Progenitor cell of endocrine pancreas (in vitro differentiated cells): ENCODE measurements around the gene SORL1. TPM values are rescaled to one million over a fixed set of nuclear protein-coding genes. Genes with fewer than 3 reads are reported as not detected.

Experiments used
- DNase-seq: peaks from one replicate; pipeline ENCODE4 v3.0.0; 2021; ENCODE audit warnings: low spot score; ENCODE audit not compliant: unreplicated experiment
- H3K27ac Mint-ChIP-seq: 2 replicates; pipeline ENCODE4 v1.8.0; 2021; ENCODE audit warnings: mild to moderate bottlenecking, moderate library complexity, mixed read lengths
- H3K27me3 Mint-ChIP-seq: 2 replicates; pipeline ENCODE4 v1.8.0; 2021; ENCODE audit warnings: mixed read lengths
- H3K36me3 Mint-ChIP-seq: 2 replicates; pipeline ENCODE4 v1.8.0; 2022; ENCODE audit warnings: mixed read lengths; ENCODE audit not compliant: insufficient read depth
- H3K4me1 Mint-ChIP-seq: 2 replicates; pipeline ENCODE4 v1.8.0; 2021; ENCODE audit warnings: low read depth, mixed read lengths
- H3K4me3 Mint-ChIP-seq: 2 replicates; pipeline ENCODE4 v1.8.0; 2021; ENCODE audit warnings: low read depth, mild to moderate bottlenecking, moderate library complexity, mixed read lengths
- H3K9me3 Mint-ChIP-seq: 2 replicates; pipeline ENCODE4 v1.8.0; 2021; ENCODE audit warnings: low read depth, mixed read lengths
- total RNA-seq: library from RNA; stranded (reverse); gene quantifications from 2 replicates; pipeline ENCODE4 v1.2.1, GENCODE V29; 2021
- TF ChIP-seq, protein P1 (sequence below): fragments of 200-600 bp; sonication (generic); IDR thresholded peaks from one replicate; pipeline ENCODE4 v1.5.0; 2021; ENCODE audit warnings: antibody characterized with exemption, mild to moderate bottlenecking; ENCODE audit not compliant: unreplicated experiment

The SORL1 gene
- total RNA-seq, 1 donor from 2014 or later: 31.8 TPM

DNA sequence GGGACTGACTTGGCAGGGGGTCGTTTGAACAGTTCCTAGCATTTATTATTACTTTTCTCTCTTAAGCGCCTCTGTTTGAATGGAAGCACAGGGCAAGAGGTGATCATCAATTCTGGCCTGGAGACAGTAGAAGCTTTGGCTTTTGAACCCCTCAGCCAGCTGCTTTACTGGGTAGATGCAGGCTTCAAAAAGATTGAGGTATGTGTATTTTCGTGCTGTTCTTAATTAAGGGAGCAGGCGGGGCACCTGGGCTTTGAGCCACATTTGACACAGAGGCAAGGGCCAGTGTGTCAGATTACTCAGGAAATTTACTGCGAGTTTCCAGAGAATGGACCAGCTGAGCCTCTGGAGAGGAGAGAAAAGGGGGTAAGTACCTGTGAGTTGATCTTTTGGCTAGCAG lies 103.0 kb downstream of the SORL1 start:
- peaks cover 5% of the 10 kb centered on the region for H3K4me1 Mint-ChIP-seq
- no peak for DNase-seq
- H3K27ac Mint-ChIP-seq: no peak overlapping the region
- H3K27me3 Mint-ChIP-seq: no peaks in the 10 kb centered on the region
- TF ChIP-seq, protein P1, sequence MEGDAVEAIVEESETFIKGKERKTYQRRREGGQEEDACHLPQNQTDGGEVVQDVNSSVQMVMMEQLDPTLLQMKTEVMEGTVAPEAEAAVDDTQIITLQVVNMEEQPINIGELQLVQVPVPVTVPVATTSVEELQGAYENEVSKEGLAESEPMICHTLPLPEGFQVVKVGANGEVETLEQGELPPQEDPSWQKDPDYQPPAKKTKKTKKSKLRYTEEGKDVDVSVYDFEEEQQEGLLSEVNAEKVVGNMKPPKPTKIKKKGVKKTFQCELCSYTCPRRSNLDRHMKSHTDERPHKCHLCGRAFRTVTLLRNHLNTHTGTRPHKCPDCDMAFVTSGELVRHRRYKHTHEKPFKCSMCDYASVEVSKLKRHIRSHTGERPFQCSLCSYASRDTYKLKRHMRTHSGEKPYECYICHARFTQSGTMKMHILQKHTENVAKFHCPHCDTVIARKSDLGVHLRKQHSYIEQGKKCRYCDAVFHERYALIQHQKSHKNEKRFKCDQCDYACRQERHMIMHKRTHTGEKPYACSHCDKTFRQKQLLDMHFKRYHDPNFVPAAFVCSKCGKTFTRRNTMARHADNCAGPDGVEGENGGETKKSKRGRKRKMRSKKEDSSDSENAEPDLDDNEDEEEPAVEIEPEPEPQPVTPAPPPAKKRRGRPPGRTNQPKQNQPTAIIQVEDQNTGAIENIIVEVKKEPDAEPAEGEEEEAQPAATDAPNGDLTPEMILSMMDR: no peak
- H3K36me3 Mint-ChIP-seq: peaks cover 12% of the 10 kb centered on the region
- H3K9me3 Mint-ChIP-seq: no peaks in the 10 kb centered on the region
- H3K4me3 Mint-ChIP-seq: no peak overlapping the region

DNA sequence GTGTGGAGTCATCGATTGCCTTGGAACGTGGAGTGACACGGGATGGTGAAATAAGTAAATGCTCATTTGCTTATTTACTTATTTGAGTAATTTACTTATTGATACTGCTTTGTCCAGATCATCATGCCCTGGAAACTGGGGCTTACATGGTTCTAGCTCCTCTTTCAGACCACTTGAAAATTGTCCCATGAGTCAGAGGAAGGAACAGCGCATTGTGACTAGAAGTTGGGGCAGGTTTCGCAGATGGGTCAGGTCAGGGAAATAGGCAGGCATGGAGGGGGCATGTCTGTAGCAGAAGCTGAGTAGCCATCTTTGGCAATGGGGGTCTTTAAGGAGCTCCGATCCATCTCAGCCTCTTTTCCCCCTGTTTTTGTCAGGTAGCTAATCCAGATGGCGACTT lies 104.8 kb downstream of the SORL1 start:
- H3K9me3 Mint-ChIP-seq: no peaks in the 10 kb centered on the region
- H3K27me3 Mint-ChIP-seq: peaks cover 3% of the 10 kb centered on the region
- no peak overlapping the region for H3K4me3 Mint-ChIP-seq
- no peak for DNase-seq
- no peak overlapping the region for H3K27ac Mint-ChIP-seq
- peaks cover 12% of the 10 kb centered on the region for H3K36me3 Mint-ChIP-seq
- TF ChIP-seq, protein P1: no peak
- H3K4me1 Mint-ChIP-seq: peaks cover 18% of the 10 kb centered on the region

DNA sequence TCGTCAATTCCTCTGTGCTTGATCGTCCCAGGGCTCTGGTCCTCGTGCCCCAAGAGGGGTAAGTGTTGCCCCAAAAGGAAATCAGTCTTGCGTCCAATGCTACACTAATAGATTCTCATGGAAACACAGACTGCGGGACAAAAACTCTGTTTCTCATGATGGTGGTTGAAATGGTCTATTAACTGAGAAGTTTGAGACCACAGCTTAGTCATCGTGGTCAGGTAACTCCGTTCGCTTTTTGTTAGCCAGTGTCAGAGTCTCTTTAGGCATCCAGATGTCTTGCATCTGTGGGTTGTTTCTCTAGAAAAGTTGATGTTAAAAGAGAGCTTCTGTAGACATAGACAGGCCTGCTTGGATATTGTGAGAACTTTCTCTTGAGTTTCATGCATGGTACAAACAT lies 105.2 kb downstream of the SORL1 start:
- H3K9me3 Mint-ChIP-seq: no peaks in the 10 kb centered on the region
- H3K4me3 Mint-ChIP-seq: no peak overlapping the region
- H3K27me3 Mint-ChIP-seq: peaks cover 4% of the 10 kb centered on the region
- TF ChIP-seq, protein P1: no peak
- H3K27ac Mint-ChIP-seq: no peak overlapping the region
- H3K4me1 Mint-ChIP-seq: peaks cover 18% of the 10 kb centered on the region
- H3K36me3 Mint-ChIP-seq: peaks cover 12% of the 10 kb centered on the region
- no peak for DNase-seq

DNA sequence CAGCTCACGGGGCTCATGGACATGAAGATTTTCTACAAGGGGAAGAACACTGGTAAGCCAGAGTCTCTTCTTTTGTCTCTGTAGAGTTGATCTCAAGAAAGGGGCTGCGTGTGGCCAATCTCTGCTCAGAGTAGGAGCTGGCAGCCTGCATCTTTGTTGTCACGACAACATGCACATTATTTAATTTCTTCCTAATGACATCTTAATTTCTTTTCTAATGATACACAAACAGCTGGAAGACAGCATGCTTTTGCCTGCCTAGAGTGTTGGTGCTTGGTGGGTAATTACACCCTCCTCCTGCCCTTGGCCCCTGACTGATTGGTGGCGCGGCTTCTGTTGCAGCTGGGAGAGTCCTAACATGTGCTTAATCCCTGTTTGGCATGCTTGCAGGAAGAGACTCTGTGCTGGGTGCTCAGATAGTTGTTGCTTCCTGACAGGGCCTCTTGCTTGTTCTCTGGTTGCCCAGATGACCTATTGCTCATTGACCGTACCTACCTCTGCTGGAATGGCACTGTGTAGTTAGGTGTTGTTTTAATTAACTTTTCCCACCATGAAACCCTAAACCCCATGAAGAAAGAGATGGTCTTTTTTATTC lies 107.6 kb downstream of the SORL1 start:
- DNase-seq: no peak
- TF ChIP-seq, protein P1: no peak
- Mint-ChIP-seq H3K9me3 (no peaks in the 10 kb centered on the region), H3K27ac (no peak overlapping the region), H3K4me1 (peaks cover 19% of the 10 kb centered on the region), H3K4me3 (no peak overlapping the region), H3K27me3 (peaks cover 4% of the 10 kb centered on the region), H3K36me3 (peaks cover 12% of the 10 kb centered on the region)

DNA sequence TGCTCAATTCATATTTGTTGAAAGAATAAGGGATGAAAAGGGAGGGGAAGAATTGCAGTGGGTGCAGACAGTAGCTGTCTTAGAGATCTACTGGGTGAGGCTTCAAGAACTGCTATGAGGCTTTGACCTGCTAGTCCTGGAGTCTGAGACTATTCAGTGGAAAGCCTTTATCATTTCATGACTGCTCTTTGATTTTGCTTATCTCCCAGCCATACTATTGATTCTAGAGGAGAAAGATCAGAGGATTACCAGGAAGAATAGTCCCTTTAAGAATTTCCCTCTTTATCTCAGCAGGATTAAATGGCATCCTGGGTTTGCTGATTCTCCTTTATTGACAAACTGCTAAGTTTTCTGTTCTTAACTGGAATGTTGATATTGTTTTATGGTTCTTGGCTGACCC lies 108.1 kb downstream of the SORL1 start:
- Mint-ChIP-seq H3K27ac (no peak overlapping the region), H3K4me3 (no peak overlapping the region), H3K9me3 (no peaks in the 10 kb centered on the region), H3K36me3 (peaks cover 12% of the 10 kb centered on the region), H3K27me3 (peaks cover 4% of the 10 kb centered on the region), H3K4me1 (peaks cover 19% of the 10 kb centered on the region)
- TF ChIP-seq, protein P1: no peak
- no peak for DNase-seq
